Cardiac fibroblast (primary cell): ENCODE data around the gene GAA.

Experiments used
- DNase-seq, 2 donors: peaks; one replicate each; pipeline versions ENCODE4 v3.0.0 to v3.0.0-alpha.2; 2010; ENCODE audit warnings: low read depth in 2 of 2
- H3K4me3 ChIP-seq, 2 donors: replicated peaks in 1 of 2; 1 replicate in 1 of 2; 2 replicates in 1 of 2; pipeline ENCODE4 v1.5.1; 2011; ENCODE audit warnings: low read depth in 2 of 2, low read length in 2 of 2, mild to moderate bottlenecking in 2 of 2, moderate library complexity in 1 of 2
- TF ChIP-seq, protein P1 (sequence below): IDR thresholded peaks from one replicate; pipeline ENCODE4 v1.5.1; 2011; ENCODE audit warnings: low read depth, mild to moderate bottlenecking, low read length, inconsistent platforms

The GAA gene

DNA sequence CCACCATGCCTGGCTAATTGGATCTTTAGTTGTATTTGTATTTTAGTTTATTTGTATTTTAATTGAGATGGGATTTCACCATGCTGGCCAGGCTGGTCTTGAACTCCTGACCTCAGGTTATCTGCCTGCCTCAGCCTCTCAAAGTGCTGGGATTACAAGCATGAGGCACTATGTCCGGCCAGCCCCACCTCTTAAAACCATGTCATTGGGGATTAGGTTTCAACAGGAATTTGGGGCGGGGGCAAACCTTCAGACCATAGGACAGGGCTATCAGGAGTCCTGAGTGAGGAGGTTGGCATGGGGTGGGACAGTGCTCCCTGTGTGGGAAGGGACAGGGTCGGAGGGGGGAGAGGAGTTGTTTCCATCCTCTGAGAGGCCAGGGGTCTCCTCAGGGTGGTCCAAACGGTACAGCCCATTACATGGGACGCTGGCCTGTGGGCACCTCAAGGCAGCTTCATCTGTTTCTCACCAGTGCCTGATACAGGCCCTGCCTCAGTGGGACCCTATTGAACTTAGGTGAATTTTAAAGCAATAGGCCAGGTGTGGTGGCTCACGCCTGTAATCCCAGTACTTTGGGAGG is 21.6 kb downstream of the GAA start:
- no peak for DNase-seq
- H3K4me3 ChIP-seq = no peak overlapping the region
- TF ChIP-seq, protein P1, sequence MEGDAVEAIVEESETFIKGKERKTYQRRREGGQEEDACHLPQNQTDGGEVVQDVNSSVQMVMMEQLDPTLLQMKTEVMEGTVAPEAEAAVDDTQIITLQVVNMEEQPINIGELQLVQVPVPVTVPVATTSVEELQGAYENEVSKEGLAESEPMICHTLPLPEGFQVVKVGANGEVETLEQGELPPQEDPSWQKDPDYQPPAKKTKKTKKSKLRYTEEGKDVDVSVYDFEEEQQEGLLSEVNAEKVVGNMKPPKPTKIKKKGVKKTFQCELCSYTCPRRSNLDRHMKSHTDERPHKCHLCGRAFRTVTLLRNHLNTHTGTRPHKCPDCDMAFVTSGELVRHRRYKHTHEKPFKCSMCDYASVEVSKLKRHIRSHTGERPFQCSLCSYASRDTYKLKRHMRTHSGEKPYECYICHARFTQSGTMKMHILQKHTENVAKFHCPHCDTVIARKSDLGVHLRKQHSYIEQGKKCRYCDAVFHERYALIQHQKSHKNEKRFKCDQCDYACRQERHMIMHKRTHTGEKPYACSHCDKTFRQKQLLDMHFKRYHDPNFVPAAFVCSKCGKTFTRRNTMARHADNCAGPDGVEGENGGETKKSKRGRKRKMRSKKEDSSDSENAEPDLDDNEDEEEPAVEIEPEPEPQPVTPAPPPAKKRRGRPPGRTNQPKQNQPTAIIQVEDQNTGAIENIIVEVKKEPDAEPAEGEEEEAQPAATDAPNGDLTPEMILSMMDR = no peak

- peak; percentile 11 to 76 for DNase-seq
- no peak overlapping the region for H3K4me3 ChIP-seq
These were observed 22.4 kb downstream of the GAA start for GRCh38 chr17:80123791-80124190.

DNA sequence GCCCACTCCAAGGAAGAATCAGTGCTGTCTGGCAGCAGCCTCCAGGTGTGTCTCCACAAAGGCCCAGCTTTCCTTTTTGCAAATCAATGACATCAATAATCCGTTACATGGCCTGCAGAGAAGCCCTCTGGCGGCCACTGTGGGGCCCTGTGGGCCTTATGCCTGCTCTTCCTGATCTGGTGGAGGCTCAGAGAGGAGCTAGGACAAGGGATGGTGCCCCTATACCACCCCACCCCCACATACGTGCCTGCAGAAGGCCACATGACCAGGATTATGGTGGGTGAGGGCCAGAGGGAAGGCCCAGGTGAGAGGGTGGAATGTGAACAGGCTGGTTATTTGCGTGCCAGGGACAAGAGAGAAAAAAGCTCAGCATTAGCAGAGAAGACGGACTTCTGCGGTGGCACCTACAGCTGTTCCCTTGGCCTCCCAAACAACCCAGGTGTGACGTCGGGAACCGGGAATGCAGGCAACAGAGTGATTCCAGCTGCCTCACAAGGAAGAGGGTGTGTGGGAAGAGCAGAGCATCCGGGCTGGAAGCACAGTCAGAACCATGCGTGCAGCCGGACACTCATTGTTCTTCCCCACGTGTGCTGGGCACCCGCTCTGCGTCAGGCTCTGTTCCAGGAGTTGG is 23.1 kb downstream of the GAA start:
- TF ChIP-seq, protein P1 = peak; percentile 55

More at GRCh38 chr17:80123791-80124190, 22.4 kb downstream of the GAA start:
- TF ChIP-seq, protein P1 = no peak

DNA sequence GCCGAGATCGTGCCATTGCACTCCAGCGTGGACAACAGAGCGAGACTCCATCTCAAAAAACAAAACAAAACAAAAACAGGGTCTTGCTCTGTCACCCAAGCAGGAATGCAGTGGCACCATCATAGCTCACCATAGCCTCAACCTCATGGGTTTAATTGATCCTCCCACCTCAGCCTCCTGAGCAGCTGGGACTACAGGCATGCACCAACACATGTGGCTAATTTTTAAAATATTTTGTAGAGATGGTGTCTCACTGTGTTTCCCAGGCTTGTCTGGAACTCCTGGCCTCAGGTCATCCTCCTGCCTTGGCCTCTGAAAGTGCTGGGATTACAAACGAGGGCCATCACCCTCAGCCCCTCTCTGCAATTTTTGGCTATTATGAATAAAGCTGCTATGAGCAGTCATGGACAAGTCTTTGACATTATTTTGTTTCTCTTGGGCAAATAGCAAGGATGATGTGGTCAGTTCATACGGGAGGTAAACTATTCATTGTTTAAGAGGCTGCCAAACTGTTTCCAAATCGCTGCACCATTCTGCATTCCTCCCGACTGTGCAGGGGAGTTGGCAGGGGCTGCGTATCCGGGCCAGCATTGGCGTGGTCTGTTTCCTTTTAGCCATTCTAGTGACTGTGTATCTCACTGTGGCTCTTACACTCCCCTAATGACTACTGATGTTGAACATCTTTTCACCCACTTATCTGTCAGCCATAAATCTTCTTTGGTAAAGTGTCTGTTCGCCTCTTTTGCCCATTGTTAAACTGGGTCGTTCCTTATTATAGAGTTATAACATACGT is 24.5 kb downstream of the GAA start:
- TF ChIP-seq, protein P1 = no peak
- peak; percentile 89 for DNase-seq
- H3K4me3 ChIP-seq = no peak overlapping the region

More for the DNA sequence above, 23.1 kb downstream of the GAA start:
- H3K4me3 ChIP-seq = no peak overlapping the region
- peak; percentile 68 to 91 for DNase-seq

GRCh38 chr17:80126449-80126715 is 25.0 kb downstream of the GAA start:
- no peak overlapping the region for H3K4me3 ChIP-seq
- TF ChIP-seq, protein P1 = no peak
- peak in 1 of 2 donors; percentile 53 for DNase-seq

- peak; percentile 47 to 48 for DNase-seq
- TF ChIP-seq, protein P1 = no peak
- no peak overlapping the region for H3K4me3 ChIP-seq
These were observed 27.7 kb downstream of the GAA start for GRCh38 chr17:80129006-80129565.
